Gastrocnemius medialis (tissue), 4 donors: Measurements from ENCODE around the gene ZBTB44.

Source experiments
- CTCF ChIP-seq, 5 experiments: fragments of 450-650 bp in 3 of 5; fragments of 200-600 bp in 2 of 5; sonication (generic) in 2 of 5; IDR thresholded peaks in 4 of 5; conservative IDR thresholded peaks in 1 of 5; 1 replicate in 4 of 5; 2 replicates in 1 of 5; pipeline ENCODE4 v1.5.1; 2016 to 2019; ENCODE audit warnings: antibody characterized with exemption in 5 of 5, mild to moderate bottlenecking in 3 of 5, moderate library complexity in 3 of 5
- POLR2A ChIP-seq, 2 donors: fragments of 450-650 bp; IDR thresholded peaks; one replicate each; pipeline ENCODE4 v1.6.1; 2017; ENCODE audit warnings: antibody characterized with exemption in 2 of 2, mild to moderate bottlenecking in 2 of 2, moderate library complexity in 2 of 2

GRCh38 chr11:130295657-130296056, 19.1 kb downstream of the ZBTB44 start:
- no peak for TF ChIP-seq CTCF (IDR thresholded peaks at IDR 0.05 in 4 of 5, conservative IDR thresholded peaks at IDR 0.05 in 1 of 5)
- TF ChIP-seq POLR2A (IDR thresholded peaks at IDR 0.05) = no peak
